Mucosa of stomach (tissue), 1 donor: ENCODE data around the gene NARS2.
"Not testable (repeated sequence)": the region's sequence is repeated elsewhere in the genome, so short reads cannot be mapped to it uniquely, and the experiment has no call there.

Experiments
- H3K27me3 ChIP-seq: one replicate; pipeline ENCODE4 v1.7.0; 2013; ENCODE audit warnings: mild to moderate bottlenecking, low read length; ENCODE audit not compliant: control insufficient read depth, insufficient read depth
- H3K36me3 ChIP-seq: one replicate; pipeline ENCODE4 v1.7.0; 2013; ENCODE audit warnings: low read length; ENCODE audit not compliant: control insufficient read depth, insufficient read depth
- H3K4me1 ChIP-seq: one replicate; pipeline ENCODE4 v1.7.0; 2013; ENCODE audit warnings: mild to moderate bottlenecking, low read length; ENCODE audit not compliant: control insufficient read depth, insufficient read depth
- H3K4me3 ChIP-seq: one replicate; pipeline ENCODE4 v1.7.0; 2013; ENCODE audit warnings: low read length
- H3K9ac ChIP-seq: one replicate; pipeline ENCODE4 v1.7.0; 2013; ENCODE audit warnings: mild to moderate bottlenecking, low read length, moderate library complexity
- H3K9me3 ChIP-seq: one replicate; pipeline ENCODE4 v1.7.0; 2013; ENCODE audit warnings: mild to moderate bottlenecking, low read length, moderate library complexity; ENCODE audit not compliant: control insufficient read depth
- donor health status: Pancreatic carcinoma.

The NARS2 gene

DNA sequence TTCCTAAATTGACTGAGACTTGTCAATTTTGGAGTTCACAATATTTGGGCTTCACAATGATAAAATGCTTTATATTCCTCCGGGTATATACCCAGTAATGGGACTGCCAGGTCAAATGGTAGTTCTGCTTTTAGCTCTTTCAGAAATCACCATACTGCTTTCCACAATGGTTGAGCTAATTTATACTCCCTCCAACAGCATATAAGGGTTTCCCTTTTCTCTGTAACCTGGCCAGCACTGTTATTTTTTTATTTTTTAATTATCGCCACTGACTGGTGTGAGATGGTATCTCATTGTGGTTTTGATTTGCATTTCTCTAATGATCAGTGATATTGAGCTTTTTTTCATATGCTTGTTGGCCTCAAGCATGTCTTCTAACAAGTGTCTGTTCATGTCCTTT, 21.8 kb downstream of the NARS2 start:
- Histone ChIP-seq H3K9ac (no peak overlapping the region), H3K27me3 (no peaks in the 10 kb centered on the region), H3K36me3 (no peaks in the 10 kb centered on the region), H3K4me1 (peaks cover 15% of the 10 kb centered on the region), H3K9me3 (no peaks in the 10 kb centered on the region), H3K4me3 (no peak overlapping the region)

DNA sequence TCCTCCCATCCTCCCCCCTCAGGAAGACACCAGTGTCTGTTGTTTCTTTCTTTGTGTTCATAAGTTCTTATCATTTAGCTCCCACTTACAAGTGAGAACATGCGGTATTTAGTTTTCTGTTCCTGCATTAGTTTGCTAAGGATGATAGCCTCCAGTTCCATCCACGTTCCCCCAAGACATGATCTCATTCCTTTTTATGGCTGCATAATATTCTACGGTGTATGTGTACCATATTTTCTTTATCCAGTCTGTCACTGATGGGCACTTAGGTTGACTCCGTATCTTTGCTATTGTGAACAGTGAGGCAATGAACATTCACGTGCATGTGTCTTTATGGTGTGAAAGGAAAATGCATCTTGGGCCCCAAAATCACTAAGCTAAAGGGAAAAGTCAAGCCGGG, 22.5 kb downstream of the NARS2 start:
- H3K36me3 ChIP-seq, H3K4me3 ChIP-seq, H3K27me3 ChIP-seq, H3K9me3 ChIP-seq, H3K9ac ChIP-seq: not testable (repeated sequence)
- H3K4me1 ChIP-seq, result peaks cover 15% of the 10 kb centered on the region

DNA sequence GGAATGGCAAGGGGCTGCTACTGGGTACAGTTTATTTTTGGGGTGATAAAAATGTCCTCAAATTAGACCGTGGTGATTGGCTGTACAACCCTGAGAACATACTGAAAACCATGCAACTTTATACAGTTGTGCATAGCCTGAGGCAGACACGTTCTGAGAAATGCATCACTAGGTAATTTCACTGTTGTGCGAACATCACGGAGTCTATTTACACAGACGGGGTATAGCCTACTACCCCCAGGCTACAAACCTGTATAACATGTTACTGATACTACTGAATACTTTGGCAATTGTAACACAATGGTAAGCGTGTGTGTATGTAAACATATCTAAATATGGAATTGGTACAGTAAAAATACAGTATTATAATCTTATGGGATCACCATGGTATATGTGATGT, 23.6 kb downstream of the NARS2 start:
- H3K4me3 ChIP-seq, result no peak overlapping the region
- no peaks in the 10 kb centered on the region for H3K27me3 ChIP-seq
- no peaks in the 10 kb centered on the region for H3K36me3 ChIP-seq
- H3K9me3 ChIP-seq, result no peaks in the 10 kb centered on the region
- H3K9ac ChIP-seq, result no peak overlapping the region
- peaks cover 15% of the 10 kb centered on the region for H3K4me1 ChIP-seq

DNA sequence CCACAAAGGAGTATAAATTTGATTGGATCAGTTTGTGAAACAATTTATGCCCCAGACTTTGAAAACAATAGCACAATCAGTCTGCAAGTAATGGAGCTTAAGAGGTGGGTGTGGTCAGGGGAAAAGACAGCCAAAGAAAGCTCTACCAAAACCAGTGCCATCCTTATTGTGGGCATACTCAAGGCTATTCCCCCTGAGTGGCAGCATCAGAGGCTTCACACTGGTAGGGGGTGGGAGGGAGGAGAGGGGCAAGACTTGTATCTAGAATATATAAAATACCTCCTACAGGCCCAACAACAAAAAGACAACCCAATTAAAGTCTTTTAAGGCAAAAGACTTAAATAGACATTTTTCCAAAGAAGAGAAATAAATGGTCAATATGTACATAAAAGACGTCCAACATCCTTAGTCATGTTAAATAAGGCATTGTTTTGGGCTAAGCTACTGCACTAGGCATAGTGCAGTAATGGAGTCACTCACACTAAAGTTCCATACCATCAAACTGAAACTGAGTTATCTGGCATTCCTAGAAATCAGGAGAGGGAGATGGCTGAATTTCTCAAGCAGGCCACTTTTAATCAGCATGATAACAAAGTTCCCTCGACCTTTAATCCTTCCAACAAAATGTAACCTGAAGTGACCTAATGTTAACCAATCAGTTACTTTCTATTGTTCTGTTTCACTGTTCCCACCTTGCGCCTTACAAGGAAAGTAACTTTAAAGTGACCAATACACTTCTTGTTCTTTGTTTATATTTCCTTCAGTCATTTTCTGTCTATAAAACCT, 24.8 kb downstream of the NARS2 start:
- Histone ChIP-seq H3K9me3 (no peaks in the 10 kb centered on the region), H3K4me3 (no peak overlapping the region), H3K27me3 (no peaks in the 10 kb centered on the region), H3K36me3 (no peaks in the 10 kb centered on the region), H3K9ac (no peak overlapping the region), H3K4me1 (peaks cover 15% of the 10 kb centered on the region)

- no peaks in the 10 kb centered on the region for H3K9me3 ChIP-seq
- no peak overlapping the region for H3K9ac ChIP-seq
- no peaks in the 10 kb centered on the region for H3K27me3 ChIP-seq
- H3K36me3 ChIP-seq, result no peaks in the 10 kb centered on the region
- H3K4me3 ChIP-seq, result no peak overlapping the region
- H3K4me1 ChIP-seq, result peaks cover 15% of the 10 kb centered on the region
These were observed 25.6 kb downstream of the NARS2 start for GRCh38 chr11:78548911-78549590.

GRCh38 chr11:78547931-78548705, 26.5 kb downstream of the NARS2 start:
- no peaks in the 10 kb centered on the region for H3K27me3 ChIP-seq
- peaks cover 15% of the 10 kb centered on the region for H3K4me1 ChIP-seq
- H3K9me3 ChIP-seq, result no peaks in the 10 kb centered on the region

DNA sequence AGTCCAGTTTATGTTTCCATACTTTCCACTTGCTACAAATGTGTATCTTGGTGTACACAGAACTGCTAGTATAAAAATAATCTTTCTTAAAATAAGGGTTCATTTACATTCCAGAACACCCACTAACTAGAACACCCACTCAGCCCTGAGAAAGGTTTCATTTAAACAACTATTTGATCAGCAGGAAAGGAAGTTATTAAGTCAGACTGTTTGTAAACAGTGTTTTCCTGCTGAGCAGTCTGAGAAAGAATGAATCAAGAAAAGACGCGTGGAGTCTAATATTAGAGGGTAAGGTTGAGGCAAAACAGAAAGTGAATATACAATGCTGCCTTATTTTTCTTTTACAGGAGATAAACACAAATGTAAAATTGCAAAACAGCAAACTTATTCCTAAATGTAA, 32.7 kb downstream of the NARS2 start:
- H3K36me3 ChIP-seq, result no peaks in the 10 kb centered on the region
- H3K9me3 ChIP-seq, result no peaks in the 10 kb centered on the region
- H3K9ac ChIP-seq, result no peak overlapping the region
- no peaks in the 10 kb centered on the region for H3K27me3 ChIP-seq
- H3K4me3 ChIP-seq, result no peak overlapping the region
- H3K4me1 ChIP-seq, result peaks cover 9% of the 10 kb centered on the region

More at GRCh38 chr11:78547931-78548705, 26.5 kb downstream of the NARS2 start:
- H3K36me3 ChIP-seq, result no peaks in the 10 kb centered on the region
- no peak overlapping the region for H3K9ac ChIP-seq
- no peak overlapping the region for H3K4me3 ChIP-seq

GRCh38 chr11:78541537-78541936, 33.1 kb downstream of the NARS2 start:
- no peaks in the 10 kb centered on the region for H3K36me3 ChIP-seq
- no peaks in the 10 kb centered on the region for H3K27me3 ChIP-seq
- no peaks in the 10 kb centered on the region for H3K9me3 ChIP-seq
- H3K4me1 ChIP-seq, result peaks cover 9% of the 10 kb centered on the region
- no peak overlapping the region for H3K9ac ChIP-seq
- H3K4me3 ChIP-seq, result no peak overlapping the region

- Histone ChIP-seq H3K27me3 (no peaks in the 10 kb centered on the region), H3K9me3 (no peaks in the 10 kb centered on the region), H3K36me3 (no peaks in the 10 kb centered on the region), H3K4me3 (no peak overlapping the region), H3K9ac (no peak overlapping the region), H3K4me1 (peaks cover 9% of the 10 kb centered on the region)
These were observed 34.4 kb downstream of the NARS2 start for GRCh38 chr11:78540256-78540655.

DNA sequence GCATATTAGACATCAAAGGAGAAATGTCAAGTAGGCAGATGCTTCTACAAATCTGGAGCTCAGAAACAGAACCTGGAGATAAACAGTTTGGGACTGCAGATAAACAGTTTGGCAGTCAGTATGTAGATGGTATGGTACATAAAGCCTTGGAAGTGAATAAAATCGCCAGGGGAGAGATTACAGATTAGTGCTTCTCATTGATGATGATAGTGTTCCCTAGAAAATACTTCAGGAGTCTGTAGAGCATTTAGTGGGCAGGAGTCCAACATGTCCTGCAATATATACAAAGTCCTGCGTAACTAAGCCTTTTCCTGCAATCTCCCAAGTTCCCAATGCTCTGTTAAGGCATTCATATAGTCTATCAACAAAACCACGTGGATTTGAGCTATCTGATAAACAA, 35.2 kb downstream of the NARS2 start:
- no peaks in the 10 kb centered on the region for H3K27me3 ChIP-seq

GRCh38 chr11:78536933-78537332, 37.7 kb downstream of the NARS2 start:
- peaks cover 9% of the 10 kb centered on the region for H3K4me1 ChIP-seq
- H3K9ac ChIP-seq, result no peak overlapping the region
- no peaks in the 10 kb centered on the region for H3K27me3 ChIP-seq
- H3K9me3 ChIP-seq, result no peaks in the 10 kb centered on the region
- H3K4me3 ChIP-seq, result no peak overlapping the region
- H3K36me3 ChIP-seq, result no peaks in the 10 kb centered on the region

More for the DNA sequence above, 35.2 kb downstream of the NARS2 start:
- H3K4me1 ChIP-seq, result peaks cover 9% of the 10 kb centered on the region
- no peaks in the 10 kb centered on the region for H3K36me3 ChIP-seq
- no peaks in the 10 kb centered on the region for H3K9me3 ChIP-seq
- no peak overlapping the region for H3K4me3 ChIP-seq
- no peak overlapping the region for H3K9ac ChIP-seq

DNA sequence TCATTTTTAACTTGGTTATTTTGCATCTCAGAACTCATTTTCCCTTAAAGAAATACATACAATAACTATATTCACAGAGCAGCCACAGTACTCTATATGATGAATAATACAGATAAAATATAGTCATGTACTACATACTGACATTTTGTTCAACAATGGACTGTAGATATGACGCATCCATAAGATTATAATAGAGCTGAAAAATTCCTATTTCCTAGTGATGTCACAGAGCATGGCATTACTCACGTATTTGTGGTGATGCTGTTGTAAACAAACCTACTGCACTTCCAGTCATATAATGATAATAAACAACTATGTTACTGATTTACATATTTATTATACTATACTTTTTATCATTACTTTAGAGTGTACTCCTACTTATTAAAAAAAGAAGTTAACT, 38.7 kb downstream of the NARS2 start:
- no peak overlapping the region for H3K9ac ChIP-seq
- no peaks in the 10 kb centered on the region for H3K27me3 ChIP-seq
- H3K4me1 ChIP-seq, result peaks cover 9% of the 10 kb centered on the region
- H3K36me3 ChIP-seq, result no peaks in the 10 kb centered on the region
- no peak overlapping the region for H3K4me3 ChIP-seq
- no peaks in the 10 kb centered on the region for H3K9me3 ChIP-seq
